GM19238 (cell line): ENCODE results near the gene PHOSPHO2.

Source experiments
- DNase-seq: peaks from one replicate; pipeline ENCODE4 v3.0.0; 2011; ENCODE audit warnings: low spot score; ENCODE audit not compliant: insufficient read length

The PHOSPHO2 gene

GRCh38 chr2:169694113-169694893 lies at the start of gene PHOSPHO2, which contains the start of gene CFAP210:
Gene PHOSPHO2, plus strand, starts transcription at chr2:169694469. Its CDS starts 6,503 bp downstream, at chr2:169700972.
Gene CFAP210, minus strand, starts transcription at chr2:169694405. Its CDS starts 78 bp downstream, at chr2:169694327.
- peak; percentile 87 for DNase-seq

DNA sequence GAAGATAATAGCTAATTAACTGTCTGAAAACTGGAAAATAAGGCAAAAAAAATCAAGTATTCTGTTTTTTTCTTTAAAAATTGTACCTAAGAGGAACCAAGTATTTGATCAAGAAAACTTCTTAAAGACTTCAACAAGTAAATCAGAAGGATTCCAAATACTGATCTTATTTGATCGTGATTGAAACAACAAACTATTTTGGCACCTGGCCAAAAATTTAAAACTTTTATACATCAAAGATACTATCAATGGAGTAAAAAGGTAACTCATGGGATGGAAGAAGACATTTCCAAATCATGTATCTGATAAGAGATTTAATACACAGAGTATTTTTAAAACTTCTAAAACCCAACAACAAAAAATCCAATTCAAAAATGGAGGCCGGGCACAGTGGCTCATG lies 46.8 kb upstream of the PHOSPHO2 start:
- DNase-seq, result no peak

GRCh38 chr2:169649278-169649677 lies 45.0 kb upstream of the PHOSPHO2 start:
- no peak for DNase-seq

DNA sequence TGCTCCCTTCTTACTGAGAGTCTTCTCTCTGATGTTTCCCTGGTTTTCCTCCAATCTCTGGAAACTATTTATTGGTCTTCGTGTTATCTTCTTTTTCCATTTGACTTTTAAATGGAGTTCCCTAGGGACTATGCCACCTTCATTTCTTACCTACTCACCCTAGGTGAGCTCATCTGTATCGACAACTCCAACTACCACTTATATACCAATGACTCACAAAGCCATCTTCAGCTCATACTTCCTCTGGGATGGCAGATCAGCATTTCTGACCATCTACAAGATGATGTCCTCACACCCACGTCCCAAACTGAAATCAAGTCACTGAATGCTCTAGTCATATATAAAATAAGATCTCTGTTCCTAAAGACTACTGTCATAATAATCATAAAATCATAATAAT lies 40.6 kb upstream of the PHOSPHO2 start:
- DNase-seq, result no peak

GRCh38 chr2:169656164-169656563 lies 38.1 kb upstream of the PHOSPHO2 start:
- DNase-seq, result no peak

DNA sequence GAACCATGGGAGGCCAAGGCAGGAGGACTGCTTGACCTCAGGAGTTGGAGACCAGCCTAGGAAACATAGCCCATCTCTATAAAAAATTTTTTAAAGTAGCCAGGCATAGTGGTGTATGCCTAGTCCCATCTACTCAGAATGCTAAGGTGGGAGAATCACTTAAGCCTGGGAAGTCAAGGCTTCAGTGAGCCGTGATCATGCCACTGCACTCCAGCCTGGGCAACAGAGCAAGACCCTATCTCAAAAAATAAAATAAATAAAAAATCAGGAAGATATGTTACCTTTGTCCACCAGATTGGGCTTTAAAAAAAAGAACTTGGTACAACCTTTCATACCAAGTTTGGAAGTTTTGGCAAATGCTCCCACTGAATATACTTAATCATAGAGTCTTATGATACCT lies 35.4 kb upstream of the PHOSPHO2 start:
- no peak for DNase-seq

- DNase-seq, result no peak
These were observed 34.9 kb upstream of the PHOSPHO2 start for GRCh38 chr2:169659320-169659719.

GRCh38 chr2:169661265-169661664 lies 33.0 kb upstream of the PHOSPHO2 start:
- no peak for DNase-seq

DNA sequence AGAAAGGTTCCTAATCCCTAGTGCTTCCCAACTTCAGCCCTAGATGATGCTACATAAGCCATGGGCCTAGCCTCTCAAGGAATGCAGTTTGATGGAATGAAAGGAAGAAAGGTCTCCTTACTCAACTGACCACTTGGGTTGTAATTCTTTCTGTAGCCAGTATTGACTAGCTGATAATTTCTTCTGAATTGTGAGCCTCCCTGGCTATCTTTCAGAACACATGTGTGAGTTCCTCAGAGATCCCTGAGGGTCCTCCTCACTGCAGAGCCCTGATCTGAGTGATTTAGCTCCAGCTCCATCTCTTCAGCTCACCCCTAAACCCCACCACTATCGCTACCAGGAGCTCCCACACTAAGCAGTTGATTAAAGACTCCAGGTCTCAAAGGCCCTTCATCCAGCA lies 31.5 kb upstream of the PHOSPHO2 start:
- no peak for DNase-seq

DNA sequence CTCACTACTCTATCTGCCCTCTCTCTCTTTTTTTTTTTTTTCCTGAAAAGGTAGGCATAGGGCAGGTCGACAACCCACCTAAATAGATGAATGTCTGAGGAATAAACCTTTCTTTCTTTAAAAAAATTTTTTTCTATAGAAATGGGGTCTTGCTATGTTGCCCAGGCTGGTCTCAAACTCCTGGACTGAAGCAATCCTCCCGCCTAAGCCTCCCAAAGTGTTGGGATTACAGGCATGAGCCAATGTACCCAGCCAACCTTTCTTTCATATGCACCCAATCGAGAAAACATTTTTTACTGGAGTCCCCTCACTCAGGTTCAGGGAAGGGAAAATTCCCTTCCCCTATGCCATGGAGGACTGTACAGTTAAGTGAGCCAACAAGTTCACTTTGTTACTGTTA lies 31.0 kb upstream of the PHOSPHO2 start:
- no peak for DNase-seq

- no peak for DNase-seq
These were observed 29.7 kb upstream of the PHOSPHO2 start for GRCh38 chr2:169664600-169664977.

- DNase-seq, result no peak
These were observed 29.0 kb upstream of the PHOSPHO2 start for GRCh38 chr2:169664978-169665930.

DNA sequence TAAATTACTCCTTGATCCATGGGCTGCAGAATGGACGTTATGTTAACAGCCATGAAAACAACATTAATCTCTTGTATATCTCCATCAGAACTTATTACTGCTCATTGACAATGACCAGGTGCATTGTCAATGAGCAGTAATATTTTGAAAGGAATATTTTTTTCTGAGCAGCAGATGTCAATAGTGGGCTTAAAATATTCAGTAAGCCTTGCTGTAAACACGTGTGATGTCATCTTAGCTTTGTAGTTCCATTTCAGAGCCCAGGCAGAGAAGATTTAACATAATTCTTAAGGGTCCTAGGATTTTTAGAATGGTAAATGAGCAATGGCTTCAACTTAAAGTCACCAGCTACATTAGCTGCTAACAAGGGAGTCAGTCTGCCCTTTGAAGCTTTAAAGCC lies 26.7 kb upstream of the PHOSPHO2 start:
- DNase-seq, result no peak

- no peak for DNase-seq
These were observed 24.0 kb upstream of the PHOSPHO2 start for GRCh38 chr2:169670215-169670651.

DNA sequence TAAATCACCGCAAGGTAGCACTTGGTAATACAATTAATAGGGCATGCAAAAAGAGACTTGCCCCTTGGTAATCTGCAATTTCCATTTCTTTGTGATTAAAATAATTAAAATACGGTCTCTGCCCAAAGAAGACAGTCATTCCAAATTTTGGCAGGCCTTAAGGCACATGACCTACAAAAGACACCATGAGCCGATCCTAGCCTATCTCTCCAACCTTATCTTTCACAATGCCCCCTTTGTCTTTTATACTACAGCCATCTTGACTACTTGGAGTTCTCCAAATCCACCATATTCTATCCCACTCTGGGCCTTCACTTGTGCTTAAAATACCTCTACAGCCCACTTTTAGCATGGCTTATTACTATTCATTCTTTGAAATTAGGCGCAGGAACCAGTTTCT lies 23.3 kb upstream of the PHOSPHO2 start:
- no peak for DNase-seq

DNA sequence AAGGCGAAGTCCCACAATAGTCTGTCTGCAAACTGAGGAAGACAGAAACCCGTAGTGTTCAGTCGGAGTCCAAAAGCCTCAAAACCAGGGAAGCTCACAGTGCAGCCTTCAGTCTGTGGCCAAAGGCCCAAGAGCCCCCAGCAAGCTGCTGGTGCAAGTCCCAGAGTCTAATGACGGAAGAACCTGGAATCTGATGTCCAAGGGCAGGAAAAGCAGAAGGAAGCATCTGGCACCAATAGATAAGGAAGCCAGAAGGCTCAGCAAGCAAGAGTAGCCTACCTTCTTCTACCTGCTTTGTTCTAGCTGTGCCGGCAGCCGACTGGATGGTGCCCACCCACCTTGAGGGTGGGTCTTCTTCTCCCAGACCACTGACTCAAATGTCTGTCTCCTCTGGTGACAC lies 21.9 kb upstream of the PHOSPHO2 start:
- no peak for DNase-seq

GRCh38 chr2:169673106-169673505 lies 21.2 kb upstream of the PHOSPHO2 start:
- no peak for DNase-seq

- no peak for DNase-seq
These were observed 20.3 kb upstream of the PHOSPHO2 start for GRCh38 chr2:169673921-169674320.

DNA sequence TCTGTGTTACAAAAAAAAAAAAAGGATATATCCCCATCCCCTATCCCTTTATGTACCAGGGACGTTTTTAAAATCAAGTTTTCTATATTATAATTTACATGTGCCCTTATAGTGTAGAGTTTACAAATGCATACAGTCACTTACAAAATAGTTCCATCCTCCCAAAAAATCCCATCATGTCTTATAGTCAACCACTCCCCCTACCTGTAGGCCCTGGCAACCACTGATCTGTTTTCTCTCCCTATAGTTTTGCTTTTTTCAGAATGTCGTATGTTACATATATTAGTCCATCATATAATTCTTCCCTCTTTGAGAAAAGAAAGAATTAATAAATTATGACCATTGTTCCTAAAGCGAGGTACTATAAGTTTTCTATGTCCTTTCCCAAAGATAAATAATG lies 17.9 kb upstream of the PHOSPHO2 start:
- no peak for DNase-seq

- DNase-seq, result no peak
These were observed 17.4 kb upstream of the PHOSPHO2 start for GRCh38 chr2:169676850-169677249.

GRCh38 chr2:169683054-169683424 lies 11.2 kb upstream of the PHOSPHO2 start:
- DNase-seq, result no peak

DNA sequence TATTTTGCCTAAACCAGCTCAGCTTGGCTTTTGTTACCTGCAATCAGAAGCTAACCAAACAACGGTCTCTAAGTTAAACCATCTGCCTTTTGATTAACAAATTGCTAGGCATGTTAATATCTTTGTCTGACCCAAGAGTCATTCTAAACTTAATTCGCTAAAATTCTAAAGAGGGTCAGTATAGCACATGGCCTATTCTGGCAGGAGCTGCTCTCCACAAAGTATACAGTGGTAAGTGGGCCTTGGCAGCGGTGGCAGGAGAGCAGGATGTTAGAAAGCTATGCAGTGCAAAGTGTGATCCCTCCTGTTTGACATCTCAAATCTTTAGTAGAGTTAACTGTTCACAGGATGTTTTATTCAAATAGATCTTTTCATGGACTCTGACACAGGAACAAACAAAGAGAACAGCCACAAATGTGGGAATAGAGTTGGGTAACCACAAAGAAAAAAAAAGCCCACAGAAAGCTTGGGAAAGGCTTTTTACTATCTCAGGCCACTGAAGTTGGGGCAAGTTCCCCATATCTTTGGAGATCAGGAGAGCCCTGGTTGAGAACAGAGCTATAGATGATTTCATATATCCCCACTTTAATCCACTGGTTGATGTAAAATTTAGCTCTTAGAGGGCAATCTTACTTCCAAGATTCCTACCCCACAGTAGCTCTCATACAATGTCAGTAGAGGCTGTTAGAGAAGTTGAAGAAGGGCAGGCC lies 10.7 kb upstream of the PHOSPHO2 start:
- no peak for DNase-seq
